ENCODE results near the gene SPDYA.

Gene SPDYA

GRCh38 chr2:28824870-28825269 lies 14.2 kb downstream of the SPDYA start:
- Histone ChIP-seq H3K9me3 (ENCODE audit: control insufficient read depth, insufficient read depth, low read length) (no peaks in the 10 kb centered on the region), H3K27me3 (ENCODE audit: control insufficient read depth, low read length) (no peaks in the 10 kb centered on the region), H3K4me2 (ENCODE audit: low read length) (no peak overlapping the region), H3K27ac (ENCODE audit: low read depth, low read length) (no peak overlapping the region), H3F3A (ENCODE audit: control insufficient read depth, insufficient read depth) (no peaks in the 10 kb centered on the region), H3K4me3 (ENCODE audit: low read length) (no peak overlapping the region), H4K20me1 (ENCODE audit: control insufficient read depth, insufficient read depth, low read depth, low read length) (no peaks in the 10 kb centered on the region), H3K4me1 (ENCODE audit: control insufficient read depth, low read length) (no peaks in the 10 kb centered on the region), H3K79me2 (ENCODE audit: control insufficient read depth, low read length) (no peaks in the 10 kb centered on the region), H3K36me3 (ENCODE audit: control insufficient read depth, low read length) (no peaks in the 10 kb centered on the region), H3K9me2 (replicated peaks; ENCODE audit: control insufficient read depth, low read length) (no peaks in the 10 kb centered on the region)
- TF ChIP-seq CTCF (IDR thresholded peaks at IDR 0.05; ENCODE audit: low read depth, low read length, poor library complexity, severe bottlenecking) (no peak), EZH2phosphoT487 (IDR thresholded peaks at IDR 0.05; ENCODE audit: borderline replicate concordance, low read length) (no peak)

DNA sequence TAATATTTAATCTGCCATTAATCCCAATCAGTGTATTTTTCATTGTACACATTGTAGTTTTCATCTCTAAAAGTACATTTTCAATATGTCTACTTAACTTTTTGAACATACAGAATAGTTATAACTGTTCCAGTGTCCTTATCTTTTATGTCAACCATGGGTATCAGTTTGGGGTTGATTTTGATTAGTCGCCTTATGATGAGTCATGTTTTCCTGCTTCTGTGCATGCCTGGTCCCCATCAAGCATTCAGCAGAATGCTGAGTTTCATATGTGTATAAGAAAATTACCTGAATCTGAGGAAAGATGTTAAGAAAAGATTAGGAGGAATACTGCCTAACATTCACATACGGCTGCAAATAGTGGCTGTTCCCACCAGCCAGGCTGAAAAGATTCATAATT lies 17.7 kb downstream of the SPDYA start:
- no peak for TF ChIP-seq CTCF (IDR thresholded peaks at IDR 0.05; ENCODE audit: low read depth, low read length, poor library complexity, severe bottlenecking)
- TF ChIP-seq EZH2phosphoT487 (IDR thresholded peaks at IDR 0.05; ENCODE audit: borderline replicate concordance, low read length) = no peak
- H3K27ac ChIP-seq (ENCODE audit: low read depth, low read length) = no peak overlapping the region
- H3K79me2 ChIP-seq (ENCODE audit: control insufficient read depth, low read length) = no peaks in the 10 kb centered on the region
- no peaks in the 10 kb centered on the region for H3K9me3 ChIP-seq (ENCODE audit: control insufficient read depth, insufficient read depth, low read length)
- H3K4me1 ChIP-seq (ENCODE audit: control insufficient read depth, low read length) = no peaks in the 10 kb centered on the region
- H3K4me3 ChIP-seq (ENCODE audit: low read length) = no peak overlapping the region
- H3K4me2 ChIP-seq (ENCODE audit: low read length) = no peak overlapping the region
- H3K36me3 ChIP-seq (ENCODE audit: control insufficient read depth, low read length) = no peaks in the 10 kb centered on the region
- no peaks in the 10 kb centered on the region for H3F3A ChIP-seq (ENCODE audit: control insufficient read depth, insufficient read depth)
- H4K20me1 ChIP-seq (ENCODE audit: control insufficient read depth, insufficient read depth, low read depth, low read length) = no peaks in the 10 kb centered on the region
- H3K9me2 ChIP-seq (replicated peaks; ENCODE audit: control insufficient read depth, low read length) = no peaks in the 10 kb centered on the region
- 0 out of 2 replicates have a peak, but pooled peaks cover 3% of the 10 kb centered on the region for H3K27me3 ChIP-seq (ENCODE audit: control insufficient read depth, low read length)

DNA sequence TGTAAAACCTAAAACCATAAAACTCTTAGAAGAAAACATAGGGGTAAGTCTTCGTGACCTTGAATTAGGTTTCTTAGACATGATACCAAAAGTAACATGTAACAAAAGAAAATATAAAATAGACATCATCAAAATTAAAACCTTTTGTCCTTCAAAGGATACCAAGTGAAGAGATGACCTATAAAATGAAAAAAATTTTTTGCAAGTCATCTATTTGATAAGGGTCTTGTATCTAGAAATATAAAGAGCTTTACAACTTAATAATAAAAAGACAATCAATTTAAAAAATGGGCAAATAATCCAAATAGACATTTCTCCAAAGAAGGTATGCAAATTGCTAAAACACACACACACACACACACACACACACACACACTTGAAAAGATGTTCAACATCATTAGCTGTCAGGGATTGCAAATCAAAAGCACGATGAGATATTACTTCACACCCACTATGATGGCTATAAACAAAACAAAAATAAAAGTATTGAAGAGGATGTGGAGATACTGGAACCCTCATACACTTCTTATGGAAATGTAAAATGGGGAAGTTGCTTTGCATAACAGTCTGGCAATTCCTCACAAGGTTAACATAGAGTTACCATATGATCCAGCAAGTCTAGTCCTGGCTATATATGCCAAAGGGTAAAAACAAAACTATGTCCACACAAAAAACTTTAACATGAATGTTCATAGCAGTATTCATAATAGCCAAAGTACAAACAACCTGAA lies 23.3 kb downstream of the SPDYA start:
- Histone ChIP-seq H3K27me3 (ENCODE audit: control insufficient read depth, low read length) (peaks cover 6% of the 10 kb centered on the region; the same call in 1 of the 2 replicates), H3K79me2 (ENCODE audit: control insufficient read depth, low read length) (no peaks in the 10 kb centered on the region), H3K27ac (ENCODE audit: low read depth, low read length) (no peak overlapping the region), H3K4me3 (ENCODE audit: low read length) (no peak overlapping the region), H4K20me1 (ENCODE audit: control insufficient read depth, insufficient read depth, low read depth, low read length) (peaks cover 3% of the 10 kb centered on the region; the same call in 1 of the 2 replicates), H3K36me3 (ENCODE audit: control insufficient read depth, low read length) (no peaks in the 10 kb centered on the region), H3F3A (ENCODE audit: control insufficient read depth, insufficient read depth) (no peaks in the 10 kb centered on the region), H3K4me2 (ENCODE audit: low read length) (no peak overlapping the region), H3K9me2 (replicated peaks; ENCODE audit: control insufficient read depth, low read length) (no peaks in the 10 kb centered on the region), H3K4me1 (ENCODE audit: control insufficient read depth, low read length) (no peaks in the 10 kb centered on the region; the same call in 1 of the 2 replicates), H3K9me3 (ENCODE audit: control insufficient read depth, insufficient read depth, low read length) (no peaks in the 10 kb centered on the region)
- TF ChIP-seq EZH2phosphoT487 (IDR thresholded peaks at IDR 0.05; ENCODE audit: borderline replicate concordance, low read length) (no peak), CTCF (IDR thresholded peaks at IDR 0.05; ENCODE audit: low read depth, low read length, poor library complexity, severe bottlenecking) (no peak)
